Rectal smooth muscle tissue (tissue), 1 donor: ENCODE results near the gene COL18A1.

Source experiments
- H3K27ac ChIP-seq: one replicate; pipeline ENCODE4 v1.7.0; 2013; ENCODE audit warnings: low read depth, low read length, inconsistent platforms
- H3K27me3 ChIP-seq: one replicate; pipeline ENCODE4 v1.7.0; 2013; ENCODE audit warnings: low read length; ENCODE audit not compliant: control insufficient read depth, insufficient read depth
- H3K36me3 ChIP-seq: one replicate; pipeline ENCODE4 v1.7.0; 2013; ENCODE audit warnings: low read length; ENCODE audit not compliant: control insufficient read depth, insufficient read depth
- H3K4me1 ChIP-seq: one replicate; pipeline ENCODE4 v1.7.0; 2013; ENCODE audit warnings: low read length; ENCODE audit not compliant: control insufficient read depth, insufficient read depth
- H3K4me3 ChIP-seq: one replicate; pipeline ENCODE4 v1.7.0; 2013; ENCODE audit warnings: low read length
- H3K9ac ChIP-seq: one replicate; pipeline ENCODE4 v1.7.0; 2013; ENCODE audit warnings: low read length

COL18A1 gene

GRCh38 chr21:45509566-45510465 is 104.9 kb downstream of the COL18A1 start:
- H3K36me3 ChIP-seq, result peaks cover 2% of the 10 kb centered on the region
- H3K4me3 ChIP-seq, result no peak overlapping the region
- no peaks in the 10 kb centered on the region for H3K4me1 ChIP-seq
- H3K9ac ChIP-seq, result no peak overlapping the region
- H3K27me3 ChIP-seq, result peaks cover 3% of the 10 kb centered on the region
- no peak overlapping the region for H3K27ac ChIP-seq

DNA sequence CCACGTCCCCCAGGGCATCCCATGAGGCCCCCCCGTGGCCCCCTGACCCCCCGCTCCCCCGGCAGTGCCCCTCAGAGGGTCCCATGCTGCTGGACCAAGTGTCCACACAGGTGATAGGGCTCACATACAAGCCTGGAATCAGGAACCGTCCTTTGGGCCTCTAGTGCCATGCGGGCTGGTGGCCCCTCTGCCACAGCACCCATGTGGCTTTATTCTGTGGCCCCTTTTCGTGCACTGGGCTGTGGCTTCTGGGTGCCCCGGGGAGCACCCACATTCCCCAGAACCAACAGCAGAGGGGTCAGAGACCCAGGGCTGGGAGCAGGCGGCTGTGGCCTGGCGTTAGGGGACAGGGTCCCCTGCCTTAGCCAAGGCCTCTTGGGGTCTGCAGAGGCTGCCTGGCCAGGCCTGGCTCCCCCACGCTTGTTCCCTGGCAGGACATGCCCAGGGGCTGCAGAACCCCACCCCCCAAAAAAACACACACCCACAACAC is 105.5 kb downstream of the COL18A1 start:
- no peak overlapping the region for H3K27ac ChIP-seq
- peaks cover 2% of the 10 kb centered on the region for H3K36me3 ChIP-seq
- H3K27me3 ChIP-seq, result peaks cover 3% of the 10 kb centered on the region
- H3K4me1 ChIP-seq, result no peaks in the 10 kb centered on the region
- H3K9ac ChIP-seq, result no peak overlapping the region
- no peak overlapping the region for H3K4me3 ChIP-seq

- Histone ChIP-seq H3K27ac (no peak overlapping the region), H3K4me1 (no peaks in the 10 kb centered on the region), H3K36me3 (peaks cover 2% of the 10 kb centered on the region)
Observed at GRCh38 chr21:45511007-45511406, 106.0 kb downstream of the COL18A1 start.

GRCh38 chr21:45511661-45512431 is 106.9 kb downstream of the COL18A1 start:
- H3K4me3 ChIP-seq, result no peak overlapping the region
- H3K36me3 ChIP-seq, result peaks cover 2% of the 10 kb centered on the region
- H3K9ac ChIP-seq, result no peak overlapping the region
- H3K27ac ChIP-seq, result no peak overlapping the region
- H3K4me1 ChIP-seq, result no peaks in the 10 kb centered on the region
- peaks cover 3% of the 10 kb centered on the region for H3K27me3 ChIP-seq

More at GRCh38 chr21:45511007-45511406, 106.0 kb downstream of the COL18A1 start:
- Histone ChIP-seq H3K27me3 (peaks cover 3% of the 10 kb centered on the region), H3K9ac (no peak overlapping the region), H3K4me3 (no peak overlapping the region)

DNA sequence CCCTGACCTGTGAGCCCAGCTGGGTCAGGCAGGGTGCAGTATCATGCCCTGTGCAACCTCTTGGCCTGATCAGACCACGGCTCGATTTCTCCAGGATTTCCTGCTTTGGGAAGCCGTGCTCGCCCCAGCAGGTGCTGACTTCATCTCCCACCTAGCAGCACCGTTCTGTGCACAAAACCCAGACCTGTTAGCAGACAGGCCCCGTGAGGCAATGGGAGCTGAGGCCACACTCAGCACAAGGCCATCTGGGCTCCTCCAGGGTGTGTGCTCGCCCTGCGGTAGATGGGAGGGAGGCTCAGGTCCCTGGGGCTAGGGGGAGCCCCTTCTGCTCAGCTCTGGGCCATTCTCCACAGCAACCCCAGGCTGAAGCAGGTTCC is 107.6 kb downstream of the COL18A1 start:
- Histone ChIP-seq H3K27me3 (peaks cover under 1% of the 10 kb centered on the region), H3K9ac (no peak overlapping the region), H3K27ac (no peak overlapping the region), H3K4me3 (no peak overlapping the region), H3K36me3 (peaks cover 2% of the 10 kb centered on the region), H3K4me1 (no peaks in the 10 kb centered on the region)

DNA sequence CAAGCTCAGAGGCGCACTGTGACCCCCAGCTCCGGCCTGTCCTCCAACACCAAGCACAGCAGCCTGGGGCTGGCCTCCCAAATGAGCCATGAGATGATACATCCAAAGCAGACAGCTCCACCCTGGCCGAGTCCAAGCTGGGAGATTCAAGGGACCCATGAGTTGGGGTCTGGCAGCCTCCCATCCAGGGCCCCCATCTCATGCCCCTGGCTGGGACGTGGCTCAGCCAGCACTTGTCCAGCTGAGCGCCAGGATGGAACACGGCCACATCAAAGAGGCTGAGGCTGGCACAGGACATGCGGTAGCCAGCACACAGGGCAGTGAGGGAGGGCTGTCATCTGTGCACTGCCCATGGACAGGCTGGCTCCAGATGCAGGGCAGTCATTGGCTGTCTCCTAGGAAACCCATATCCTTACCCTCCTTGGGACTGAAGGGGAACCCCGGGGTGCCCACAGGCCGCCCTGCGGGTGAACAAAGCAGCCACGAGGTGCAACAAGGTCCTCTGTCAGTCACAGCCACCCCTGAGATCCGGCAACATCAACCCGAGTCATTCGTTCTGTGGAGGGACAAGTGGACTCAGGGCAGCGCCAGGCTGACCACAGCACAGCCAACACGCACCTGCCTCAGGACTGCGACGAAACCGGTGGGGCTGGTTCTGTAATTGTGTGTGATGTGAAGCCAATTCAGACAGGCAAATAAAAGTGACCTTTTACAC is 108.2 kb downstream of the COL18A1 start:
- Histone ChIP-seq H3K4me1 (no peaks in the 10 kb centered on the region), H3K9ac (no peak overlapping the region), H3K27ac (no peak overlapping the region), H3K36me3 (peaks cover 2% of the 10 kb centered on the region), H3K27me3 (no peaks in the 10 kb centered on the region), H3K4me3 (no peak overlapping the region)

DNA sequence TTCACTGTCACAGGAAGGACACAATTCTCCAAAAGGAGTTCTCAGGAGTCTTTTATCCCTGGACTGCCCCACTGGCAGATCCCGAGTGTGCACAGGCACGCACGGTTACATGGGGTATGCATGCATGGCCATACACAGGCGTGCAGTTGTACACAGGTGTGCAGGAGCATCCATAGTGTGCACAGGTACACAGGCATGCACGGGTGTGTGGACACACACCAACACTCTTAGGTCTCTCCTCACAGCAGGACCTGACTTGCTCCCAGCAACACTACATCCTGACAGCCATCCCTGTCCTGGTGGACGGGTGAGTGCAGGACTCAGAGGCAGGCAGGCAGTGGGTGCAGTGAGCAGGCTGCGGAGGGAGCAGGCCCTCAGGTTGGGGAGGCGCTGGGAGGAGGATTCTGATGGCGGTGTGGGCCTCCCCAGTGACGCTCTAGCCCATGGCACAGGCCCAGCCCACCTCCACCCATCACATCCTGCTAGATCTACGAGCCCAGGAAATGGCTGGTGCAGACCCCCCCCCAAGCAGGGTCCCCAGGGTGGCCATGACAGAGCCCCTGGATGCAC is 108.9 kb downstream of the COL18A1 start:
- no peaks in the 10 kb centered on the region for H3K4me1 ChIP-seq
- no peak overlapping the region for H3K9ac ChIP-seq
- peaks cover 2% of the 10 kb centered on the region for H3K36me3 ChIP-seq
- H3K4me3 ChIP-seq, result no peak overlapping the region
- no peaks in the 10 kb centered on the region for H3K27me3 ChIP-seq
- H3K27ac ChIP-seq, result no peak overlapping the region

- no peak overlapping the region for H3K4me3 ChIP-seq
- H3K36me3 ChIP-seq, result peaks cover 3% of the 10 kb centered on the region
- H3K27me3 ChIP-seq, result no peaks in the 10 kb centered on the region
- H3K9ac ChIP-seq, result no peak overlapping the region
- no peak overlapping the region for H3K27ac ChIP-seq
- H3K4me1 ChIP-seq, result no peaks in the 10 kb centered on the region
Observed at GRCh38 chr21:45514311-45515021, 109.5 kb downstream of the COL18A1 start.

- Histone ChIP-seq H3K36me3 (peaks cover 5% of the 10 kb centered on the region), H3K27me3 (no peaks in the 10 kb centered on the region), H3K4me3 (no peak overlapping the region), H3K9ac (no peak overlapping the region), H3K27ac (no peak overlapping the region), H3K4me1 (no peaks in the 10 kb centered on the region)
Observed at GRCh38 chr21:45515241-45516061, 110.5 kb downstream of the COL18A1 start.

GRCh38 chr21:45516071-45516670 is 111.2 kb downstream of the COL18A1 start:
- Histone ChIP-seq H3K27ac (no peak overlapping the region), H3K9ac (no peak overlapping the region), H3K36me3 (peaks cover 6% of the 10 kb centered on the region), H3K4me1 (no peaks in the 10 kb centered on the region), H3K4me3 (no peak overlapping the region), H3K27me3 (no peaks in the 10 kb centered on the region)
